Body of pancreas (tissue), 4 donors: ENCODE data around the gene EPHB2.

ENCODE experiments used
- CTCF ChIP-seq, 7 experiments: fragments of 450-650 bp in 4 of 7; fragments of 200-600 bp in 3 of 7; sonication (generic) in 3 of 7; IDR thresholded peaks; one replicate each; pipeline ENCODE4 v1.5.1; 2016 to 2019; ENCODE audit warnings: antibody characterized with exemption in 7 of 7
- POLR2A ChIP-seq, 3 donors: fragments of 450-650 bp; IDR thresholded peaks; one replicate each; pipeline ENCODE4 v1.6.1; 2016; ENCODE audit warnings: antibody characterized with exemption in 3 of 3, mild to moderate bottlenecking in 2 of 3

GRCh38 chr1:22712502-22713271, 2.0 kb downstream of the EPHB2 start:
- TF ChIP-seq CTCF (IDR thresholded peaks at IDR 0.05) (no peak), POLR2A (IDR thresholded peaks at IDR 0.05) (no peak)
